ENCODE measurements around the gene KDM2B.
A peak's percentile ranks its signal among the peaks of the same experiment; 100 is the strongest.

KDM2B gene

DNA sequence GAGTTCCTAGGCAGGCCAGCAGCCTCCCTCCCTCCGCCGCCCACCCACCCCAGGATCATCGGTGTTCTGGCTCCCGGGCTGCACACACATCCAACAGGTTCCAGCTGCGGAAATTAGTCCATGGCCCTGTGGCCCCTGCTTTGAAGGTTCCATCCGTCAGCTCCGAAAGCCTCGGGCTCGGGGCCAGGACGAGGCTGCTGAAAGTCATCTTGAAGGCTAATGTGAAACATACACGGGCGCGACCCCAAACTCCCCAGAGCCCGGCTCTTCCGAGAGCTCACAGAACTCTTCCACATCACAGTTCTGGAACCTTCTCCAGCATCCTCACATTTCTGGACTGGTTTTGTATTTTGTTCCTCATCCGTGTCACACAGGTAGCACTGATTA, 19.8 kb downstream of the KDM2B start:
- H3K4me3 ChIP-seq (ENCODE audit: insufficient read depth, low read depth, low read length): no peak overlapping the region
- 93 to 94% methylated on average over 16 of the region's 16 CpGs for WGBS, 2 experiments
- no peaks in the 10 kb centered on the region for H3K9me3 ChIP-seq (ENCODE audit: control insufficient read depth, low read length)

DNA sequence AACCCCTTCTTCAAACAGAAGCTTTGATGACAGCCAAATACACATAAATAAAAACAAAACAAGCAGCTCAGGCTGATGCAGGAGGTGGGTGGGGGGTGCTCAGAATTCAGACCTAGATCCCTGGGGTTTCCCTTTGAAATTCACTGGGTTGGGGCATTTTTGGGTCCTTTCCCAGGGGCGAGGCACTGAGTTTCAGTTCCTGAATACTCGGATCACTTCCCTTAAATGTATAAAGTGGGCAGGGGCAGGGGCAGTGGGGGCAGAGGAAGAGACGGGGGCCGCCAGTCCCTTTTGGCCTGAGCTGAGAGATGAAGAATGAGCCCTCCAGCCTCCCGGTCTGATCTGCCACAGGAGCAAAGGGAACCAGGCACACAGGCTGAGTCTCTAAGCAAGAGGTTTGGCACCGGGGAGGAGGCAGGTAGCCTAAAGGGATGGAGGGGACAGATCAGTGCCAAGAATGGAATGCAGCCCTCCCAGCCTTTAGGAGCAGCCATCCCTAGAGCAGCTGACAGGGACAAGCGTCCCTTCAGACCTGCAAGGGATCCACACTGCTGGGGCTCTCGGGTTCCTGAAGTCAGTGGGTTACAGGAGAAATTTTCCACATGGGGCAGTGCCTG, 20.3 kb downstream of the KDM2B start:
- no peak overlapping the region for H3K4me3 ChIP-seq (ENCODE audit: insufficient read depth, low read depth, low read length)
- H3K9me3 ChIP-seq (ENCODE audit: control insufficient read depth, low read length): no peaks in the 10 kb centered on the region
- 87 to 91% methylated on average over 8 of the region's 8 CpGs for WGBS, 2 experiments
- H3K27me3 ChIP-seq (ENCODE audit: control insufficient read depth, insufficient read depth, low read length, poor library complexity, severe bottlenecking): no peaks in the 10 kb centered on the region
- H3K4me1 ChIP-seq (ENCODE audit: control insufficient read depth, insufficient read depth, low read length): no peaks in the 10 kb centered on the region
- peaks cover 20% of the 10 kb centered on the region for H3K36me3 ChIP-seq (ENCODE audit: control insufficient read depth, insufficient read depth, low read length)
- H3K27ac ChIP-seq (ENCODE audit: insufficient read depth, low read depth, low read length, poor library complexity, severe bottlenecking): no peak overlapping the region

More for the DNA sequence above, 19.8 kb downstream of the KDM2B start:
- Histone ChIP-seq H3K27me3 (ENCODE audit: control insufficient read depth, insufficient read depth, low read length, poor library complexity, severe bottlenecking) (no peaks in the 10 kb centered on the region), H3K27ac (ENCODE audit: insufficient read depth, low read depth, low read length, poor library complexity, severe bottlenecking) (no peak overlapping the region), H3K36me3 (ENCODE audit: control insufficient read depth, insufficient read depth, low read length) (peaks cover 20% of the 10 kb centered on the region), H3K4me1 (ENCODE audit: control insufficient read depth, insufficient read depth, low read length) (no peaks in the 10 kb centered on the region)

DNA sequence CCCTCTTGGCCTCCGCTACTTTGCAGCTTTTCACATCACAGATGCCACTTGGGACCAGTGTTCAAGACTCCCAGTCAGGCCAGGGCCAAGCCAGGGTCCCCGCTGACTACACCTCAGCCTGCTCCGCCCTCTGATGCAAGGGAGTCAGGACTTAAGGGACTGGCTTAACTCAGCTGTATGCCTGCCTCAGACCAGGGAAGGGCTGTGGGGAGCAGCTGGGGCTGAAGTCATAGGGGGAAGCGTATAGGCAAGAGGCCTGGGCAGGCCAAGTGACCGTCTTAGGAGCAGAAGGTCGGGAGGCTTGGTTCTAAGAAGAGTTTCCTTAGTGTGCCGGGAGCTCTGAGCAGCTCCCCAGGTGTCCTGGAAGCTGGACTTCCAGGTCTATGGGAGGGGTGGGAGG, 21.9 kb downstream of the KDM2B start:
- no peaks in the 10 kb centered on the region for H3K4me1 ChIP-seq (ENCODE audit: control insufficient read depth, insufficient read depth, low read length)
- peaks cover 12% of the 10 kb centered on the region for H3K36me3 ChIP-seq (ENCODE audit: control insufficient read depth, insufficient read depth, low read length)
- no peak overlapping the region for H3K4me3 ChIP-seq (ENCODE audit: insufficient read depth, low read depth, low read length)
- H3K9me3 ChIP-seq (ENCODE audit: control insufficient read depth, low read length): no peaks in the 10 kb centered on the region
- WGBS, 2 experiments: 89% methylated on average over 7 of the region's 7 CpGs
- no peak overlapping the region for H3K27ac ChIP-seq (ENCODE audit: insufficient read depth, low read depth, low read length, poor library complexity, severe bottlenecking)
- no peaks in the 10 kb centered on the region for H3K27me3 ChIP-seq (ENCODE audit: control insufficient read depth, insufficient read depth, low read length, poor library complexity, severe bottlenecking)

DNA sequence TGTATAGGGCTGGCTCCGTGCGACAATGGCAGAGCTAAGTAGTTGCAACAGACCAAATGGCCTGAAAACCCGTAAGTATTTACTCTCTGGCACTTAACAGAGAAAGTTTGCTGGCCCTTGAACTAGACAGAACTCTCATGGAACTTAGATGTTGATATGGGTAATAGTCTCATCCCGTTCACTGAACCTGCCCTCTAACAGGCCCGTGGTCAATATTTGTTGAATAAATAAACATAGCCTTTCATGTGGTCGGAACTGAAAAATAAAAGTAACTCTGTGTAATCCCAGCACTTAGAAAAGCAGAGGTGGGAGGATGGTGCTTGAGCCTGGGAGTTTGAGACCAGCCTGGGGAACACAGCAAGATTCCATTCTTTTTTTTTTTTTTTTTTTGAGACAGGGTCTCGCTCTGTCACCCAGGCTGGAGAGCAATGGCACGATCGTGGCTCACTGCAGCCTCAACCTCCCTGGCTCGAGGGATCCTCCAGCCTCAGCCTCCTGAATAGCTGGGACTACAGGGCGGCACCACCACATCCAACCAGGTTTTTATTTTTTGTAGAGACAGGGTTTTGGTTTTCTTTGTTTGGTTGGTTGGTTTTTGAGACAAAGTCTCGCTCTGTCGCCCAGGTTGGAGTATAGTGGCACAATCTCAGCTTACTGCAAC, 29.7 kb downstream of the KDM2B start:
- Histone ChIP-seq H3K4me1 (ENCODE audit: control insufficient read depth, insufficient read depth, low read length) (no peaks in the 10 kb centered on the region), H3K27ac (ENCODE audit: insufficient read depth, low read depth, low read length, poor library complexity, severe bottlenecking) (no peak overlapping the region), H3K27me3 (ENCODE audit: control insufficient read depth, insufficient read depth, low read length, poor library complexity, severe bottlenecking) (no peaks in the 10 kb centered on the region), H3K9me3 (ENCODE audit: control insufficient read depth, low read length) (no peaks in the 10 kb centered on the region), H3K4me3 (ENCODE audit: insufficient read depth, low read depth, low read length) (no peak overlapping the region), H3K36me3 (ENCODE audit: control insufficient read depth, insufficient read depth, low read length) (peaks cover 20% of the 10 kb centered on the region)
- WGBS, 2 experiments: 93% methylated on average over 13 of the region's 13 CpGs

GRCh38 chr12:121549075-121549474, 31.7 kb downstream of the KDM2B start:
- WGBS, 2 experiments: 94 to 96% methylated on average over 7 of the region's 7 CpGs
- Histone ChIP-seq H3K9me3 (ENCODE audit: control insufficient read depth, low read length) (no peaks in the 10 kb centered on the region), H3K27ac (ENCODE audit: insufficient read depth, low read depth, low read length, poor library complexity, severe bottlenecking) (no peak overlapping the region), H3K4me3 (ENCODE audit: insufficient read depth, low read depth, low read length) (no peak overlapping the region), H3K4me1 (ENCODE audit: control insufficient read depth, insufficient read depth, low read length) (no peaks in the 10 kb centered on the region), H3K27me3 (ENCODE audit: control insufficient read depth, insufficient read depth, low read length, poor library complexity, severe bottlenecking) (no peaks in the 10 kb centered on the region), H3K36me3 (ENCODE audit: control insufficient read depth, insufficient read depth, low read length) (peaks cover 20% of the 10 kb centered on the region)

GRCh38 chr12:121545480-121545879, 35.3 kb downstream of the KDM2B start:
- H3K4me1 ChIP-seq (ENCODE audit: control insufficient read depth, insufficient read depth, low read length): no peaks in the 10 kb centered on the region
- H3K4me3 ChIP-seq (ENCODE audit: insufficient read depth, low read depth, low read length): no peak overlapping the region
- H3K36me3 ChIP-seq (ENCODE audit: control insufficient read depth, insufficient read depth, low read length): peaks cover 15% of the 10 kb centered on the region
- H3K27ac ChIP-seq (ENCODE audit: insufficient read depth, low read depth, low read length, poor library complexity, severe bottlenecking): no peak overlapping the region
- no peaks in the 10 kb centered on the region for H3K9me3 ChIP-seq (ENCODE audit: control insufficient read depth, low read length)
- WGBS, 2 experiments: 94 to 96% methylated on average over 6 of the region's 6 CpGs
- no peaks in the 10 kb centered on the region for H3K27me3 ChIP-seq (ENCODE audit: control insufficient read depth, insufficient read depth, low read length, poor library complexity, severe bottlenecking)

DNA sequence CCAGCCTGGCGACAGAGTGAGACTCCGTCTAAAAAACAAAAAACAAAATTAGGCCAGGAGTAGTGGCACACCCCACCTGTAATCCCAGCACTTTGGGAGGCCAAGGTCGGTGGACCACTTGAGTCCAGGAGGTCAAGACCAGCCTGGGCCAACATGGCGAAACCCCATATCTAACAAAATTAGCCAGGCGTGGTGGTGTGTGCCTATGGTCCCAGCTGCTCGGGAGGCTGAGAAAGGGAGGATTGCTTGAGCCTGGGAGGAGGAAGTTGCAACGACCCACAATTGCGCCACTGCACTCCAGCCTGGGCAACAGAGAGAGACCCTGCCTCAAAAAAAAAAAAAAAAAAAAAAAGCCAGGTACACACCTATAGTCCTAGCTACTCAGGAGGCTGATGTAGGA, 37.0 kb downstream of the KDM2B start:
- peaks cover 22% of the 10 kb centered on the region for H3K36me3 ChIP-seq (ENCODE audit: control insufficient read depth, insufficient read depth, low read length)
- peaks cover 6% of the 10 kb centered on the region for H3K4me1 ChIP-seq (ENCODE audit: control insufficient read depth, insufficient read depth, low read length)
- no peak overlapping the region for H3K4me3 ChIP-seq (ENCODE audit: insufficient read depth, low read depth, low read length)
- H3K9me3 ChIP-seq (ENCODE audit: control insufficient read depth, low read length): no peaks in the 10 kb centered on the region
- no peak overlapping the region for H3K27ac ChIP-seq (ENCODE audit: insufficient read depth, low read depth, low read length, poor library complexity, severe bottlenecking)
- 92 to 94% methylated on average over 7 of the region's 8 CpGs for WGBS, 2 experiments
- H3K27me3 ChIP-seq (ENCODE audit: control insufficient read depth, insufficient read depth, low read length, poor library complexity, severe bottlenecking): peaks cover under 1% of the 10 kb centered on the region

DNA sequence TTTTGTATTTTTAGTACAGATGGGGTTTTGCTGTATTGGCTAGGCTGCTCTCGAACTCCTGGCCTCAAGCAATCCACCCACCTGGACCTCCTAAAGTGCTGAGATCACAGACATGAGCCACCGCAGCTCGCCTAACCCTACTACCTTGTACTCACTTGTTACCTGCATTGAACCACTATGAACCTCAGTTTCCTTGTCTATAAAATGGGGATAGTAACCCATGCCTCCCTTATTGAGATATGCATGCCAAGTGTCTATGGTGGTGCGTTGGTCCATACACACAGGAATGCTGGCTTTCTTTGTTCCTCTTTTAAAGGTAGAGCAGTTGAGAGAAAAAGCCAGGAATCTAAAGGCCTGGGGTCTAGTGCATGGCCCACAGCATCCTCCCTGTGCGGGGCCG, 40.9 kb downstream of the KDM2B start:
- Histone ChIP-seq H3K9me3 (ENCODE audit: control insufficient read depth, low read length) (no peaks in the 10 kb centered on the region), H3K4me3 (ENCODE audit: insufficient read depth, low read depth, low read length) (no peak overlapping the region), H3K4me1 (ENCODE audit: control insufficient read depth, insufficient read depth, low read length) (peaks cover 37% of the 10 kb centered on the region), H3K27me3 (ENCODE audit: control insufficient read depth, insufficient read depth, low read length, poor library complexity, severe bottlenecking) (peaks cover 7% of the 10 kb centered on the region), H3K36me3 (ENCODE audit: control insufficient read depth, insufficient read depth, low read length) (peaks cover 14% of the 10 kb centered on the region), H3K27ac (ENCODE audit: insufficient read depth, low read depth, low read length, poor library complexity, severe bottlenecking) (no peak overlapping the region)
- WGBS, 2 experiments: 91 to 96% methylated on average over 6 of the region's 6 CpGs

DNA sequence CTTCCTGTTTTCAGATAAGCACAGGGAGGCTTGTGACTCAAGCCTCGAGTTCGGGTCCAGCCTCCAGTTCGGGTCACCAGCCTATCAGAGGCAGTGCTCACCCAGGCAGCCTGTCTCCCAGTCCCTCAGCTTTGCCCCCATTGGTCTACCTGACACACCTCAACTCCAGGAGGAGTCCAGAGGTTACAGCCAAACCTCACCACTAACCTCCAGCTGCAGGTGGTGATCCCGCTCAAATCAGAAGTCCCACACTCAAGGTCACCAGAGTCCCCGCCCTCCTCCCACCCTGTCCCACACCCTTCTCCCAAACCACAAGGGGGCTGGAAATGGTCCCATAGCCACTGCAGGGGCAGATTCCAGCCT, 42.1 kb downstream of the KDM2B start:
- H3K4me3 ChIP-seq (ENCODE audit: insufficient read depth, low read depth, low read length): no peak overlapping the region
- WGBS, 2 experiments: 65 to 67% methylated on average over 5 of the region's 5 CpGs
- no peaks in the 10 kb centered on the region for H3K9me3 ChIP-seq (ENCODE audit: control insufficient read depth, low read length)
- peaks cover 38% of the 10 kb centered on the region for H3K4me1 ChIP-seq (ENCODE audit: control insufficient read depth, insufficient read depth, low read length)
- peaks cover 7% of the 10 kb centered on the region for H3K27me3 ChIP-seq (ENCODE audit: control insufficient read depth, insufficient read depth, low read length, poor library complexity, severe bottlenecking)
- H3K27ac ChIP-seq (ENCODE audit: insufficient read depth, low read depth, low read length, poor library complexity, severe bottlenecking): no peak overlapping the region
- H3K36me3 ChIP-seq (ENCODE audit: control insufficient read depth, insufficient read depth, low read length): peaks cover 14% of the 10 kb centered on the region

DNA sequence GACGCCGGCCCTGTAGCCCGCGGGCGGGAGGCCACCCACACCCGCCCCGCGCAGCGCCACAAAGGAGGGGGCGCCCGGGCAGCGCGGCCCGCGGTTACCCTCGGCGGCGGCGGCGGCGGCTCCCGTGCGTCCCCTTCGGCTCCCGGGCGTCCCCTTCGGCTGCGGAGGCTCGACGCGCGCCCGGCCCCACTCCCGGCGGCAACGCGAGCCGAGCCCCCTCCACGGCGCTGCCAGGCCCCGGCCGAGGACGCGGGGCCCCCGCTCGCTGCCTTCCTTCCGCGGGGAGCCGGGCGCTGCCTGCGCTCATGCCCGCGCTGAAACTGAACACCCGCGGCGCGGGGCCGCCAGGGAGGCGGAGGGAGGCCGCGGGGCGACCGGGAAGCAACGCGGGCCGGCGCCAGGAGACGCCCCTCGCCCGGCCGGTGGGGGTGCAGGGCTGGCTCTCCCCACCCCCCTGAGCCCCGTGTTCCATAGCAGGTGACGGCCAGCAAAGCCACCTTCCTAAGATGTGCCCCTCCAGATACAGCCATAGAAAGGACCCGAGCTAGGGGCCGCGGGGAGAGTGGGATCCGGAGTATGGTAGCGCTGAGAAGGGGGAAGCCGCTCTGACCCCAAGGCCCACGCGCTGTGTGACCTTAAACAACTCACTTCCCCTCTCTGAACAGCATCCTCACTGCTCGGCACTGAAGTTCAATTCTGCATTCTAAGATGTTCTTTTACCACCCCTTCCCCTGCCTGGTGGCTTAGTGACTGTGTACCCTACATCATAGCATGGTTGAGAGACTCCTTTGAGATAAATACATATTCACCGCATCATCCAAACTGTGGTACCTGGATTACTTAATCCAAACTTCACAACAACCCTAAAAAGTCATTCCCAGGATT, 42.8 kb downstream of the KDM2B start:
- H3K27ac ChIP-seq (ENCODE audit: insufficient read depth, low read depth, low read length, poor library complexity, severe bottlenecking): no peak overlapping the region
- peaks cover 7% of the 10 kb centered on the region for H3K27me3 ChIP-seq (ENCODE audit: control insufficient read depth, insufficient read depth, low read length, poor library complexity, severe bottlenecking)

More for the DNA sequence above, 42.8 kb downstream of the KDM2B start:
- 4 to 5% methylated on average over 83 of the region's 83 CpGs for WGBS, 2 experiments
- Histone ChIP-seq H3K4me3 (ENCODE audit: insufficient read depth, low read depth, low read length) (peak overlapping the region; percentile 47), H3K9me3 (ENCODE audit: control insufficient read depth, low read length) (no peaks in the 10 kb centered on the region), H3K4me1 (ENCODE audit: control insufficient read depth, insufficient read depth, low read length) (peaks cover 38% of the 10 kb centered on the region), H3K36me3 (ENCODE audit: control insufficient read depth, insufficient read depth, low read length) (peaks cover 20% of the 10 kb centered on the region)
